ENCODE data around the gene SS18L1. TPM values are rescaled to one million over a fixed set of nuclear protein-coding genes. Genes with fewer than 3 reads are reported as not detected.

SS18L1 gene
- total and polyA plus RNA-seq, 2 experiments from 2014 or later = 6.5 to 32.6 TPM

GRCh38 chr20:62123450-62124118 is 20.0 kb upstream of the SS18L1 start:
- no peaks in the 10 kb centered on the region for H3K9me2 ChIP-seq (ENCODE audit: insufficient read depth)
- H3K4me1 Mint-ChIP-seq = peaks cover 31% of the 10 kb centered on the region
- peak overlapping the region; percentile 94 for H3K4me2 ChIP-seq
- H3K36me3 ChIP-seq (ENCODE audit: insufficient read depth) = peaks cover 42% of the 10 kb centered on the region
- no peaks in the 10 kb centered on the region for H3K9me3 Mint-ChIP-seq
- peaks cover 18% of the 10 kb centered on the region for H3F3A ChIP-seq (replicated peaks; ENCODE audit: low read depth)
- peak overlapping the region; percentile 85 for H3K4me3 Mint-ChIP-seq
- H3K36me3 Mint-ChIP-seq (ENCODE audit: low read depth) = peaks cover 52% of the 10 kb centered on the region
- peak overlapping the region; percentile 44; the same call in 1 of the 2 replicates for H3K27ac Mint-ChIP-seq
- no peak overlapping the region for H2AFZ ChIP-seq
- peak; percentile 13 for ATAC-seq
- peaks cover 16% of the 10 kb centered on the region for H3K4me1 ChIP-seq (ENCODE audit: insufficient read depth)
- H3K4me3 ChIP-seq = peak overlapping the region; percentile 82
- peaks cover 39% of the 10 kb centered on the region for H4K20me1 ChIP-seq (replicated peaks; ENCODE audit: insufficient read depth)
- H3K27me3 Mint-ChIP-seq (ENCODE audit: insufficient read depth, low read depth, poor library complexity) = peaks cover 13% of the 10 kb centered on the region
- H3K27me3 ChIP-seq (ENCODE audit: insufficient read depth) = no peaks in the 10 kb centered on the region
- DNase-seq (ENCODE audit: low spot score) = peak; percentile 41
- 0 out of 2 replicates have a peak overlapping the region, but pooled peaks have one; percentile 15 for H3K27ac ChIP-seq (ENCODE audit: low read depth)
- TF ChIP-seq ZNF462 (CRISPR knock-in tag; IDR thresholded peaks at IDR 0.05) (no peak), NANOG (IDR thresholded peaks at IDR 0.05; ENCODE audit: borderline replicate concordance) (no peak), CTCF (conservative IDR thresholded peaks at IDR 0.05; ENCODE audit: low read depth in 2 of 2) (no peak), JUNB (IDR thresholded peaks at IDR 0.05; ENCODE audit: unreplicated experiment) (no peak), EZH2phosphoT487 (IDR thresholded peaks at IDR 0.05; ENCODE audit: unreplicated experiment) (no peak), REST (IDR thresholded peaks at IDR 0.05; ENCODE audit: unreplicated experiment) (no peak), ZNF331 (CRISPR knock-in tag; IDR thresholded peaks at IDR 0.05; ENCODE audit: low read depth) (no peak), EZH2 (IDR thresholded peaks at IDR 0.05; ENCODE audit: low read depth, unreplicated experiment) (no peak), CREB1 (CRISPR knock-in tag; IDR thresholded peaks at IDR 0.05; ENCODE audit: low read depth) (no peak), POLR2AphosphoS5 (IDR thresholded peaks at IDR 0.05; ENCODE audit: low read depth) (no peak), ZNF114 (CRISPR knock-in tag; IDR thresholded peaks at IDR 0.05) (no peak), STAT1 (IDR thresholded peaks at IDR 0.05; ENCODE audit: unreplicated experiment) (no peak), ETS1 (IDR thresholded peaks at IDR 0.05) (no peak)
- H3K79me2 ChIP-seq (replicated peaks; ENCODE audit: insufficient read depth) = peaks cover 51% of the 10 kb centered on the region
